GM12878 (cell line): ENCODE results near the gene RIOX2. TPM values are rescaled to one million over a fixed set of nuclear protein-coding genes. Genes with fewer than 3 reads are reported as not detected.
"Not testable (repeated sequence)": the region's sequence is repeated elsewhere in the genome, so short reads cannot be mapped to it uniquely, and the experiment has no call there.

Experiments used
- ATAC-seq: fragments of 200-7000 bp; cut with Tn5 transposase; 3 replicates; pipeline ENCODE4 v1.9.1; 2020; ENCODE audit warnings: mild to moderate bottlenecking, moderate library complexity
- BruUV-seq: library from RNA; stranded (reverse); fragments of 400-500 nt; replicated peaks from 2 replicates; lab custom pipeline; 2021; lab: Mats Ljungman, UMichigan
- CTCF ChIA-PET: fragments of 300-600 bp; sonication (Branson Sonifier 250); formaldehyde crosslinking; extraction: SDS; loops from one replicate; lab custom pipeline; 2021; ENCODE audit warnings: inconsistent platforms; lab: Yijun Ruan, JAX
- POLR2A ChIA-PET: fragments of 350-600 bp; formaldehyde crosslinking; extraction: SDS; loops from one replicate; lab custom pipeline; 2021; ENCODE audit warnings: inconsistent platforms; lab: Charles Lee
- RAD21 ChIA-PET: fragments of 300-600 bp; sonication (Branson Sonifier 250); formaldehyde crosslinking; loops from one replicate; lab custom pipeline; 2023; ENCODE audit warnings: antibody characterized with exemption; ENCODE audit not compliant: unreplicated experiment; lab: Charles Lee
- SMC1A ChIA-PET: fragments of 300-600 bp; sonication (Branson Sonifier 250); formaldehyde crosslinking; loops from one replicate; lab custom pipeline; 2023; ENCODE audit not compliant: unreplicated experiment, uncharacterized antibody; lab: Charles Lee
- DNase-seq: peaks from one replicate; pipeline ENCODE4 v3.0.0-alpha.2; 2011; ENCODE audit warnings: low read depth, low spot score
- FAIRE-seq: peaks from 3 replicates; lab custom pipeline; 2011; peaks lifted over from hg19 to GRCh38; lab: Jason Lieb, UNC
- H2AFZ ChIP-seq: 2 replicates; pipeline ENCODE4 v1.6.0; 2011; ENCODE audit warnings: low read depth, low read length, control low read depth; ENCODE audit not compliant: control insufficient read depth
- H3K27ac ChIP-seq: 2 replicates; pipeline ENCODE4 v1.5.1; 2011; ENCODE audit warnings: control low read depth; ENCODE audit not compliant: control insufficient read depth, insufficient read depth
- H3K27me3 ChIP-seq, 2 experiments: replicated peaks in 1 of 2; 2 replicates each; pipeline versions ENCODE4 v1.6.0 to v1.6.1; 2011; ENCODE audit warnings: low read length in 1 of 2; ENCODE audit not compliant: control insufficient read depth in 2 of 2, insufficient read depth in 2 of 2
- H3K36me3 ChIP-seq, 2 experiments: 2 replicates each; pipeline ENCODE4 v1.5.1; 2011; ENCODE audit warnings: low read length in 1 of 2; ENCODE audit not compliant: control insufficient read depth in 2 of 2, insufficient read depth in 2 of 2
- H3K4me1 ChIP-seq: 2 replicates; pipeline ENCODE4 v1.6.1; 2011; ENCODE audit warnings: mild to moderate bottlenecking, low read length, moderate library complexity, mixed read lengths; ENCODE audit not compliant: control insufficient read depth, insufficient read depth
- H3K4me2 ChIP-seq: 2 replicates; pipeline ENCODE4 v1.6.0; 2011; ENCODE audit warnings: control low read depth; ENCODE audit not compliant: control insufficient read depth, insufficient read depth
- H3K4me3 ChIP-seq: fragments of 200-600 bp; sonication (generic); 2 replicates; pipeline ENCODE4 v1.5.1; 2016
- H3K79me2 ChIP-seq: 2 replicates; pipeline ENCODE4 v1.6.0; 2011; ENCODE audit warnings: low read length; ENCODE audit not compliant: control insufficient read depth, insufficient read depth
- H3K9ac ChIP-seq: 2 replicates; pipeline ENCODE4 v1.8.0; 2011; ENCODE audit warnings: low read length, control low read depth, mixed read lengths; ENCODE audit not compliant: control insufficient read depth, insufficient read depth
- H3K9me3 ChIP-seq: replicated peaks from 3 replicates; pipeline ENCODE4 v1.5.1; 2011; ENCODE audit warnings: mild to moderate bottlenecking, low read length; ENCODE audit not compliant: control insufficient read depth, insufficient read depth
- H4K20me1 ChIP-seq: 2 replicates; pipeline ENCODE4 v1.6.0; 2011; ENCODE audit not compliant: control insufficient read depth, insufficient read depth
- WGBS: methylation state at CpG from one replicate; pipeline ENCODE4 v1.1.6; 2016; ENCODE audit warnings: low lambda C conversion rate; ENCODE audit not compliant: insufficient replicate concordance, insufficient coverage; ENCODE audit errors: missing lambda C conversion rate; 5-methylcytosine and 5-hydroxymethylcytosine counted together
- in situ Hi-C: fragments of 300-500 bp; cut with MboI; formaldehyde crosslinking; loops from 9 replicates; pipeline ENCODE4 v1.14.3; 2018; ENCODE audit warnings: mixed read lengths
- intact Hi-C: fragments of 100-400 bp; cut with micrococcal nuclease; formaldehyde crosslinking; loops from one replicate; pipeline ENCODE4 v1.14.2; 2022; ENCODE audit not compliant: unreplicated experiment
- polyA plus RNA-seq, 11 experiments: library from polyadenylated mRNA; depleted of rRNA in 4 of 11; unstranded in 6 of 11; stranded (reverse) in 5 of 11; fragments of >200 nt; fragmentation: Nextera tagmentation in 4 of 11; fragmentation: Illumina TruSeq in 1 of 11; extraction: Ambion mirVana in 4 of 11; extraction: Trizol in 1 of 11; gene quantifications; 1 replicate in 1 of 11; 2 replicates in 10 of 11; pipeline versions ENCODE4 v1.2.1 to v1.2.3, GENCODE V29; 2011 to 2016; ENCODE audit warnings: inconsistent platforms in 2 of 11, missing spikeins in 2 of 11, low read depth in 1 of 11
- total RNA-seq, 4 experiments: library from RNA; depleted of rRNA in 3 of 4; stranded (reverse); fragments of >200 nt in 3 of 4; fragmentation: Illumina TruSeq in 1 of 4; extraction: Trizol in 1 of 4; gene quantifications; 2 replicates each; pipeline versions ENCODE4 v1.2.1 to v1.2.3, GENCODE V29; 2013 to 2021

The RIOX2 gene
- total and polyA plus RNA-seq, 10 of the 15 experiments (the other 5 are each of a cell fraction or from before 2014, with no cell fraction given): 24.1 to 52.6 (median 44.0) TPM

DNA sequence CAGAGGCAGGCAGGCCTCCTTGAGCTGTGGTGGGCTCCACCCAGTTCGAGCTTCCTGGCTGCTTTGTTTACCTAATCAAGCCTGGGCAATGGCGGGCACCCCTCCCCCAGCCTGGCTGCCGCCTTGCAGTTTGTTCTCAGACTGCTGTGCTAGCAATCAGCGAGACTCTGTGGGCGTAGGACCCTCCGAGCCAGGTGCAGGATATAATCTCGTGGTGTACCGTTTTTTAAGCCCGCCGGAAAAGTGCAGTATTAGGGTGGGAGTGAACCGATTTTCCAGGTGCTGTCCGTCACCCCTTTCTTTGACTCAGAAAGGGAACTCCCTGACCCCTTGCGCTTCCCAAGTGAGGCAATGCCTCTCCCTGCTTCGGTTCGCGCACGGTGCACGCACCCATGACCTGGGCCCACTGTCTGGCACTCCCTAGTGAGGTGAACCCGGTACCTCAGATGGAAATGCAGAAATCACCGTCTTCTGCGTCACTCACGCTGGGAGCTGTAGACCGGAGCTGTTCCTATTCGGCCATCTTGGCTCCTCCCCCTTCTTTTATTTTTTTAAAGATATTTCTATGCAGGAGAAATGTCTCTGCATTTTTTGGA is 61.9 kb downstream of the RIOX2 start:
- ATAC-seq, CTCF ChIA-PET, H2AFZ ChIP-seq, POLR2A ChIA-PET, H4K20me1 ChIP-seq, H3K4me1 ChIP-seq, H3K79me2 ChIP-seq, FAIRE-seq, H3K36me3 ChIP-seq, BruUV-seq, RAD21 ChIA-PET, H3K4me3 ChIP-seq, H3K27me3 ChIP-seq, H3K4me2 ChIP-seq, in situ Hi-C loops, H3K27ac ChIP-seq, H3K9me3 ChIP-seq, H3K9ac ChIP-seq, DNase-seq, SMC1A ChIA-PET, intact Hi-C loops: not testable (repeated sequence)
- 3% methylated on average over 21 of the region's 24 CpGs for WGBS

DNA sequence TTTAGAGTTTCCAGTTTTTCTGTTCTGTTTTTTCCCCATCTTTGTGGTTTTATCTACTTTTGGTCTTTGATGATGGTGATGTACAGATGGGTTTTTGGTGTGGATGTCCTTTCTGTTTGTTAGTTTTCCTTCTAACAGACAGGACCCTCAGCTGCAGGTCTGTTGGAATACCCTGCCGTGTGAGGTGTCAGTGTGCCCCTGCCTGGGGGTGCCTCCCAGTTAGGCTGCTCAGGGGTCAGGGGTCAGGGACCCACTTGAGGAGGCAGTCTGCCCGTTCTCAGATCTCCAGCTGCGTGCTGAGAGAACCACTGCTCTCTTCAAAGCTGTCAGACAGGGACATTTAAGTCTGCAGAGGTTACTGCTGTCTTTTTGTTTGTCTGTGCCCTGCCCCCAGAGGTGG is 62.4 kb downstream of the RIOX2 start:
- in situ Hi-C loops: not testable (repeated sequence)
- 0% methylated on average over 1 of the region's 3 CpGs for WGBS

More for the DNA sequence above, 62.4 kb downstream of the RIOX2 start:
- H2AFZ ChIP-seq, intact Hi-C loops, H3K79me2 ChIP-seq, POLR2A ChIA-PET, H3K36me3 ChIP-seq, H3K27ac ChIP-seq, H3K4me2 ChIP-seq, H3K9ac ChIP-seq, ATAC-seq, CTCF ChIA-PET, BruUV-seq, DNase-seq, RAD21 ChIA-PET, SMC1A ChIA-PET, H3K27me3 ChIP-seq, H3K4me1 ChIP-seq, H3K9me3 ChIP-seq, H4K20me1 ChIP-seq, FAIRE-seq, H3K4me3 ChIP-seq: not testable (repeated sequence)
